ENCODE results near the gene UBASH3B.

GRCh38 chr11:122799406-122800105 is 144.0 kb downstream of the UBASH3B start:
- no peak for TF ChIP-seq CTCF (conservative IDR thresholded peaks at IDR 0.05 in 1 of 2, IDR thresholded peaks at IDR 0.05 in 1 of 2; ENCODE audit: extremely low read depth in 1 of 2, insufficient read depth in 1 of 2, low read depth in 1 of 2, low read length in 2 of 2)
- TF ChIP-seq EZH2 (IDR thresholded peaks at IDR 0.05; ENCODE audit: borderline replicate concordance, low read length) = no peak
